Trophoblast cell (in vitro differentiated cells and primary cell): ENCODE data around the gene LCN9.

Source experiments
- DNase-seq, 2 donors: peaks; one replicate each; pipeline ENCODE4 v3.0.0-alpha.2; 2016
- H2AFZ ChIP-seq: 2 replicates; pipeline ENCODE4 v1.6.1; 2013; ENCODE audit warnings: low read length, moderate library complexity, mild to moderate bottlenecking; ENCODE audit not compliant: insufficient read depth, poor library complexity
- H2AK5ac ChIP-seq: 2 replicates; pipeline ENCODE4 v1.6.1; 2013; ENCODE audit warnings: mild to moderate bottlenecking, low read length
- H2BK120ac ChIP-seq: 2 replicates; pipeline ENCODE4 v1.6.1; 2013; ENCODE audit warnings: low read length, mild to moderate bottlenecking, moderate library complexity; ENCODE audit not compliant: insufficient read depth, poor library complexity
- H2BK12ac ChIP-seq: 2 replicates; pipeline ENCODE4 v1.6.1; 2013; ENCODE audit warnings: mild to moderate bottlenecking, low read length, moderate library complexity
- H2BK5ac ChIP-seq: 2 replicates; pipeline ENCODE4 v1.6.1; 2013; ENCODE audit warnings: low read length, low read depth, moderate library complexity, mild to moderate bottlenecking; ENCODE audit not compliant: poor library complexity
- H3K14ac ChIP-seq: 2 replicates; pipeline ENCODE4 v1.6.1; 2013; ENCODE audit warnings: mild to moderate bottlenecking, low read length
- H3K18ac ChIP-seq: 2 replicates; pipeline ENCODE4 v1.6.1; 2013; ENCODE audit warnings: mild to moderate bottlenecking, low read length
- H3K23ac ChIP-seq: 2 replicates; pipeline ENCODE4 v1.6.1; 2013; ENCODE audit warnings: low read length
- H3K27ac ChIP-seq: 2 replicates; pipeline ENCODE4 v1.5.1; 2013; ENCODE audit warnings: low read depth, mild to moderate bottlenecking, inconsistent platforms, low read length, moderate library complexity
- H3K27me3 ChIP-seq: 2 replicates; pipeline ENCODE4 v1.6.1; 2013; ENCODE audit warnings: inconsistent platforms, mild to moderate bottlenecking, low read length, moderate library complexity; ENCODE audit not compliant: insufficient read depth
- H3K36me3 ChIP-seq, 2 experiments: 1 replicate in 1 of 2; 2 replicates in 1 of 2; pipeline ENCODE4 v1.6.1; 2013; ENCODE audit warnings: low read length in 2 of 2, mild to moderate bottlenecking in 2 of 2, moderate library complexity in 1 of 2; ENCODE audit not compliant: insufficient read depth in 2 of 2, control insufficient read depth in 1 of 2
- H3K4ac ChIP-seq: 2 replicates; pipeline ENCODE4 v1.6.1; 2013; ENCODE audit warnings: low read depth, mild to moderate bottlenecking, low read length, moderate library complexity
- H3K4me1 ChIP-seq, 2 experiments: 1 replicate in 1 of 2; 2 replicates in 1 of 2; pipeline ENCODE4 v1.6.1; 2013; ENCODE audit warnings: low read length in 2 of 2, mild to moderate bottlenecking in 2 of 2, moderate library complexity in 1 of 2; ENCODE audit not compliant: insufficient read depth in 2 of 2, control insufficient read depth in 1 of 2
- H3K4me2 ChIP-seq: 2 replicates; pipeline ENCODE4 v1.6.1; 2013; ENCODE audit warnings: inconsistent platforms, mild to moderate bottlenecking, low read length, moderate library complexity
- H3K4me3 ChIP-seq: 2 replicates; pipeline ENCODE4 v1.5.1; 2013; ENCODE audit warnings: mild to moderate bottlenecking, low read depth, low read length, inconsistent platforms
- H3K79me1 ChIP-seq: one replicate; pipeline ENCODE4 v1.6.1; 2013; ENCODE audit warnings: low read length
- H3K79me2 ChIP-seq: 2 replicates; pipeline ENCODE4 v1.6.1; 2013; ENCODE audit warnings: low read length, mild to moderate bottlenecking; ENCODE audit not compliant: control insufficient read depth, insufficient read depth, poor library complexity
- H3K9ac ChIP-seq: 2 replicates; pipeline ENCODE4 v1.6.1; 2013; ENCODE audit warnings: mild to moderate bottlenecking, low read length
- H3K9me3 ChIP-seq: 2 replicates; pipeline ENCODE4 v1.6.1; 2013; ENCODE audit warnings: low read depth, mild to moderate bottlenecking, control low read depth, inconsistent platforms, low read length; ENCODE audit not compliant: insufficient read depth
- H4K12ac ChIP-seq: 2 replicates; pipeline ENCODE4 v1.6.1; 2013; ENCODE audit warnings: low read depth, mild to moderate bottlenecking, low read length, moderate library complexity
- H4K8ac ChIP-seq: 2 replicates; pipeline ENCODE4 v1.6.1; 2013; ENCODE audit warnings: low read depth, mild to moderate bottlenecking, low read length, moderate library complexity
- H4K91ac ChIP-seq: one replicate; pipeline ENCODE4 v1.6.1; 2013; ENCODE audit warnings: low read depth, mild to moderate bottlenecking, low read length, moderate library complexity
- WGBS: extraction: QIAGEN DNeasy Blood & Tissue Kit; methylation state at CpG from one replicate; pipeline ENCODE4 v1.1.7; 2013; ENCODE audit warnings: missing lambda C conversion rate; ENCODE audit not compliant: insufficient read length, insufficient coverage; ENCODE audit errors: extremely low coverage; 5-methylcytosine and 5-hydroxymethylcytosine counted together

Gene LCN9

GRCh38 chr9:135618866-135619598, 44.1 kb upstream of the LCN9 start:
- no peak overlapping the region for H2BK5ac ChIP-seq
- no peaks in the 10 kb centered on the region for H3K79me1 ChIP-seq
- no peak overlapping the region for H3K4ac ChIP-seq
- H3K23ac ChIP-seq = no peak overlapping the region
- H2AFZ ChIP-seq = no peak overlapping the region
- H2AK5ac ChIP-seq = no peak overlapping the region
- no peak overlapping the region for H3K4me3 ChIP-seq
- H3K27me3 ChIP-seq = no peaks in the 10 kb centered on the region
- no peak overlapping the region for H3K9ac ChIP-seq
- H4K8ac ChIP-seq = no peak overlapping the region
- H3K9me3 ChIP-seq = no peaks in the 10 kb centered on the region
- H3K27ac ChIP-seq = no peak overlapping the region
- no peaks in the 10 kb centered on the region for H3K36me3 ChIP-seq
- no peak overlapping the region for H3K4me2 ChIP-seq
- WGBS = no CpG with 5 or more reads among the region's 8 CpGs
- H3K14ac ChIP-seq = no peak overlapping the region
- H4K12ac ChIP-seq = no peak overlapping the region
- no peak overlapping the region for H4K91ac ChIP-seq
- no peaks in the 10 kb centered on the region for H3K79me2 ChIP-seq
- DNase-seq = no peak
- no peak overlapping the region for H2BK12ac ChIP-seq
- no peaks in the 10 kb centered on the region for H3K4me1 ChIP-seq
- no peak overlapping the region for H2BK120ac ChIP-seq
- H3K18ac ChIP-seq = no peak overlapping the region

GRCh38 chr9:135619599-135619886, 43.6 kb upstream of the LCN9 start:
- Histone ChIP-seq H3K36me3 (no peaks in the 10 kb centered on the region), H3K4ac (no peak overlapping the region), H3K79me1 (no peaks in the 10 kb centered on the region), H2BK12ac (no peak overlapping the region), H3K79me2 (no peaks in the 10 kb centered on the region), H2AFZ (no peak overlapping the region), H3K9me3 (no peaks in the 10 kb centered on the region), H3K9ac (no peak overlapping the region), H3K4me2 (no peak overlapping the region), H2AK5ac (no peak overlapping the region), H3K14ac (no peak overlapping the region), H3K27me3 (no peaks in the 10 kb centered on the region), H4K8ac (no peak overlapping the region), H2BK5ac (no peak overlapping the region), H3K4me3 (no peak overlapping the region), H2BK120ac (no peak overlapping the region), H3K4me1 (no peaks in the 10 kb centered on the region), H3K18ac (no peak overlapping the region), H3K27ac (no peak overlapping the region), H4K12ac (no peak overlapping the region), H3K23ac (no peak overlapping the region), H4K91ac (no peak overlapping the region)
- no CpG with 5 or more reads among the region's 10 CpGs for WGBS
- DNase-seq = no peak

GRCh38 chr9:135620558-135620957, 42.6 kb upstream of the LCN9 start:
- Histone ChIP-seq H3K23ac (no peak overlapping the region), H3K4me3 (no peak overlapping the region), H3K79me2 (no peaks in the 10 kb centered on the region), H2BK120ac (no peak overlapping the region), H4K8ac (no peak overlapping the region), H3K4me2 (no peak overlapping the region), H2BK12ac (no peak overlapping the region), H3K9ac (no peak overlapping the region), H3K9me3 (peaks cover 3% of the 10 kb centered on the region), H3K4ac (no peak overlapping the region), H3K79me1 (no peaks in the 10 kb centered on the region), H2AFZ (no peak overlapping the region), H3K36me3 (no peaks in the 10 kb centered on the region), H3K14ac (no peak overlapping the region), H4K12ac (no peak overlapping the region), H3K27ac (no peak overlapping the region), H3K18ac (no peak overlapping the region), H2BK5ac (no peak overlapping the region), H3K4me1 (no peaks in the 10 kb centered on the region), H2AK5ac (no peak overlapping the region), H4K91ac (no peak overlapping the region), H3K27me3 (no peaks in the 10 kb centered on the region)
- WGBS = no CpG with 5 or more reads among the region's 7 CpGs
- DNase-seq = no peak

- Histone ChIP-seq H4K8ac (no peak overlapping the region), H3K4me1 (no peaks in the 10 kb centered on the region), H4K91ac (no peak overlapping the region), H2BK12ac (no peak overlapping the region), H2AFZ (no peak overlapping the region), H3K4me3 (no peak overlapping the region), H3K27me3 (no peaks in the 10 kb centered on the region), H3K4me2 (no peak overlapping the region), H3K79me2 (no peaks in the 10 kb centered on the region), H3K18ac (no peak overlapping the region), H3K9me3 (peaks cover 7% of the 10 kb centered on the region), H4K12ac (no peak overlapping the region), H3K23ac (no peak overlapping the region), H3K36me3 (no peaks in the 10 kb centered on the region), H3K14ac (no peak overlapping the region), H2BK120ac (no peak overlapping the region), H2BK5ac (no peak overlapping the region), H2AK5ac (no peak overlapping the region), H3K27ac (no peak overlapping the region), H3K9ac (no peak overlapping the region), H3K79me1 (no peaks in the 10 kb centered on the region), H3K4ac (no peak overlapping the region)
- WGBS = no CpG with 5 or more reads among the region's 11 CpGs
- no peak for DNase-seq
Measured at GRCh38 chr9:135622415-135623020, 40.6 kb upstream of the LCN9 start.
